Mesenchymal stem cell (in vitro differentiated cells and primary cell): ENCODE results near the gene MALRD1.
A peak's percentile ranks its signal among the peaks of the same experiment; 100 is the strongest.

Experiments used
- DNase-seq: peaks from one replicate; pipeline ENCODE4 v3.0.0-alpha.2; 2013
- H2AFZ ChIP-seq: one replicate; pipeline ENCODE4 v1.6.1; 2013; ENCODE audit warnings: low read depth, mild to moderate bottlenecking, control low read depth, inconsistent platforms, low read length, moderate library complexity
- H2AK5ac ChIP-seq: 2 replicates; pipeline ENCODE4 v1.6.1; 2013; ENCODE audit warnings: low read length, moderate library complexity, mild to moderate bottlenecking, inconsistent platforms; ENCODE audit not compliant: severe bottlenecking
- H2BK120ac ChIP-seq: one replicate; pipeline ENCODE4 v1.6.1; 2013; ENCODE audit warnings: low read depth, mild to moderate bottlenecking, inconsistent platforms, low read length, moderate library complexity
- H2BK12ac ChIP-seq, 2 experiments: one replicate each; pipeline ENCODE4 v1.6.1; 2013; ENCODE audit warnings: inconsistent platforms in 2 of 2, low read length in 2 of 2, mild to moderate bottlenecking in 2 of 2, moderate library complexity in 2 of 2, control low read depth in 1 of 2
- H2BK15ac ChIP-seq: one replicate; pipeline ENCODE4 v1.6.1; 2013; ENCODE audit warnings: mild to moderate bottlenecking, low read depth, inconsistent platforms; ENCODE audit not compliant: poor library complexity, severe bottlenecking
- H2BK5ac ChIP-seq: 2 replicates; pipeline ENCODE4 v1.6.1; 2013; ENCODE audit warnings: low read depth, mild to moderate bottlenecking, low read length, control low read depth, inconsistent platforms; ENCODE audit not compliant: poor library complexity, severe bottlenecking
- H3K14ac ChIP-seq, 2 experiments: one replicate each; pipeline ENCODE4 v1.6.1; 2013; ENCODE audit warnings: inconsistent platforms in 2 of 2, low read length in 2 of 2, control low read depth in 1 of 2, mild to moderate bottlenecking in 1 of 2, moderate library complexity in 1 of 2
- H3K18ac ChIP-seq, 2 experiments: one replicate each; pipeline ENCODE4 v1.6.1; 2013; ENCODE audit warnings: inconsistent platforms in 2 of 2, low read length in 2 of 2, control low read depth in 1 of 2, low read depth in 1 of 2, mild to moderate bottlenecking in 1 of 2
- H3K23ac ChIP-seq, 2 experiments: one replicate each; pipeline ENCODE4 v1.6.1; 2013; ENCODE audit warnings: inconsistent platforms in 2 of 2, low read length in 2 of 2, mild to moderate bottlenecking in 2 of 2, moderate library complexity in 2 of 2, control low read depth in 1 of 2
- H3K27ac ChIP-seq: 2 replicates; pipeline ENCODE4 v1.5.1; 2013; ENCODE audit warnings: mild to moderate bottlenecking, moderate library complexity, low read length, control low read depth, inconsistent platforms; ENCODE audit not compliant: poor library complexity, severe bottlenecking
- H3K27me3 ChIP-seq, 2 experiments: 2 replicates each; pipeline versions ENCODE4 v1.6.1 to v1.7.0; 2013; ENCODE audit warnings: low read length in 2 of 2, mild to moderate bottlenecking in 2 of 2, moderate library complexity in 2 of 2, control low read depth in 1 of 2, inconsistent platforms in 1 of 2; ENCODE audit not compliant: control insufficient read depth in 1 of 2, insufficient read depth in 1 of 2
- H3K36me3 ChIP-seq, 2 experiments: 2 replicates each; pipeline versions ENCODE4 v1.6.1 to v1.7.0; 2013; ENCODE audit warnings: low read length in 2 of 2, control low read depth in 1 of 2, inconsistent platforms in 1 of 2, low read depth in 1 of 2, mild to moderate bottlenecking in 1 of 2; ENCODE audit not compliant: insufficient read depth in 2 of 2, control insufficient read depth in 1 of 2
- H3K4ac ChIP-seq, 2 experiments: one replicate each; pipeline ENCODE4 v1.6.1; 2013; ENCODE audit warnings: inconsistent platforms in 2 of 2, low read length in 2 of 2, mild to moderate bottlenecking in 2 of 2, moderate library complexity in 2 of 2, control low read depth in 1 of 2, low read depth in 1 of 2
- H3K4me1 ChIP-seq: 2 replicates; pipeline ENCODE4 v1.6.1; 2013; ENCODE audit warnings: low read depth, low read length, control low read depth; ENCODE audit not compliant: control insufficient read depth, insufficient read depth
- H3K4me2 ChIP-seq: 2 replicates; pipeline ENCODE4 v1.6.1; 2013; ENCODE audit warnings: low read length, mild to moderate bottlenecking, inconsistent platforms; ENCODE audit not compliant: poor library complexity, severe bottlenecking
- H3K4me3 ChIP-seq, 2 experiments: 2 replicates each; pipeline versions ENCODE4 v1.5.1 to v1.7.0; 2013; ENCODE audit warnings: low read length in 2 of 2, mild to moderate bottlenecking in 2 of 2, control low read depth in 1 of 2, low read depth in 1 of 2; ENCODE audit not compliant: insufficient read depth in 1 of 2
- H3K79me1 ChIP-seq: replicated peaks from 2 replicates; pipeline ENCODE4 v1.6.1; 2013; ENCODE audit warnings: mild to moderate bottlenecking, control low read depth, low read length, inconsistent platforms; ENCODE audit not compliant: poor library complexity, severe bottlenecking
- H3K9ac ChIP-seq: 2 replicates; pipeline ENCODE4 v1.7.0; 2013; ENCODE audit warnings: mild to moderate bottlenecking, low read length, moderate library complexity
- H3K9me3 ChIP-seq: 2 replicates; pipeline ENCODE4 v1.7.0; 2013; ENCODE audit warnings: mild to moderate bottlenecking, low read length; ENCODE audit not compliant: control insufficient read depth
- H4K8ac ChIP-seq: one replicate; pipeline ENCODE4 v1.6.1; 2013; ENCODE audit warnings: inconsistent platforms, mild to moderate bottlenecking, low read length, moderate library complexity
- H4K91ac ChIP-seq: one replicate; pipeline ENCODE4 v1.6.1; 2013; ENCODE audit warnings: mild to moderate bottlenecking, low read length, inconsistent platforms
- WGBS: methylation state at CpG from one replicate; pipeline ENCODE4 v1.1.7; 2013; ENCODE audit warnings: mixed read lengths; 5-methylcytosine and 5-hydroxymethylcytosine counted together

Gene MALRD1

GRCh38 chr10:19556666-19557065 is 508.1 kb downstream of the MALRD1 start:
- 100% methylated on average over 1 of the region's 2 CpGs for WGBS
- H3K36me3 ChIP-seq: no peaks in the 10 kb centered on the region
- H3K4ac ChIP-seq: no peak overlapping the region
- H3K9ac ChIP-seq: no peak overlapping the region
- no peaks in the 10 kb centered on the region for H3K79me1 ChIP-seq
- H2AK5ac ChIP-seq: no peak overlapping the region
- H2BK5ac ChIP-seq: no peak overlapping the region
- H3K4me3 ChIP-seq: no peak overlapping the region
- no peak overlapping the region for H3K14ac ChIP-seq
- no peaks in the 10 kb centered on the region for H3K4me1 ChIP-seq
- H2BK12ac ChIP-seq: no peak overlapping the region
- no peak overlapping the region for H2BK120ac ChIP-seq
- no peak overlapping the region for H3K4me2 ChIP-seq
- H3K9me3 ChIP-seq: no peaks in the 10 kb centered on the region
- no peak overlapping the region for H3K23ac ChIP-seq
- no peak overlapping the region for H2AFZ ChIP-seq
- H3K27me3 ChIP-seq: no peaks in the 10 kb centered on the region
- no peak overlapping the region for H4K8ac ChIP-seq
- H4K91ac ChIP-seq: no peak overlapping the region
- no peak overlapping the region for H3K18ac ChIP-seq
- no peak overlapping the region for H3K27ac ChIP-seq
- DNase-seq: no peak
- H2BK15ac ChIP-seq: no peak overlapping the region

- no peak overlapping the region for H3K9ac ChIP-seq
- H2BK12ac ChIP-seq: no peak overlapping the region
- H2BK120ac ChIP-seq: no peak overlapping the region
- 100% methylated on average over 1 of the region's 1 CpG for WGBS
- no peaks in the 10 kb centered on the region for H3K9me3 ChIP-seq
- no peak overlapping the region for H3K4me3 ChIP-seq
- H3K4ac ChIP-seq: no peak overlapping the region
- H3K23ac ChIP-seq: no peak overlapping the region
- H3K27ac ChIP-seq: no peak overlapping the region
- H2AFZ ChIP-seq: no peak overlapping the region
- H3K4me1 ChIP-seq: no peaks in the 10 kb centered on the region
- H3K4me2 ChIP-seq: no peak overlapping the region
- DNase-seq: no peak
- H3K14ac ChIP-seq: no peak overlapping the region
- H2BK15ac ChIP-seq: no peak overlapping the region
- H4K91ac ChIP-seq: no peak overlapping the region
- no peak overlapping the region for H3K18ac ChIP-seq
- H2BK5ac ChIP-seq: no peak overlapping the region
- no peak overlapping the region for H4K8ac ChIP-seq
- no peaks in the 10 kb centered on the region for H3K79me1 ChIP-seq
- no peak overlapping the region for H2AK5ac ChIP-seq
- H3K27me3 ChIP-seq: no peaks in the 10 kb centered on the region
- H3K36me3 ChIP-seq: no peaks in the 10 kb centered on the region
These were observed 512.6 kb downstream of the MALRD1 start for GRCh38 chr10:19561181-19561580.

- no peak overlapping the region for H3K4me3 ChIP-seq
- no peaks in the 10 kb centered on the region for H3K36me3 ChIP-seq
- no peak overlapping the region for H3K14ac ChIP-seq
- no peak overlapping the region for H2AK5ac ChIP-seq
- no peak overlapping the region for H4K91ac ChIP-seq
- no peaks in the 10 kb centered on the region for H3K4me1 ChIP-seq
- no peaks in the 10 kb centered on the region for H3K79me1 ChIP-seq
- no peaks in the 10 kb centered on the region for H3K9me3 ChIP-seq
- no peak overlapping the region for H4K8ac ChIP-seq
- peak overlapping the region in 1 of 2 experiments; percentile 62 for H3K18ac ChIP-seq
- no peak overlapping the region for H2AFZ ChIP-seq
- H3K4me2 ChIP-seq: no peak overlapping the region
- no peak overlapping the region for H3K23ac ChIP-seq
- H3K27ac ChIP-seq: no peak overlapping the region
- no peak overlapping the region for H3K4ac ChIP-seq
- H3K27me3 ChIP-seq: no peaks in the 10 kb centered on the region
- H2BK15ac ChIP-seq: no peak overlapping the region
- H2BK12ac ChIP-seq: no peak overlapping the region
- 96% methylated on average over 4 of the region's 4 CpGs for WGBS
- H2BK120ac ChIP-seq: no peak overlapping the region
- no peak overlapping the region for H2BK5ac ChIP-seq
- no peak for DNase-seq
- H3K9ac ChIP-seq: no peak overlapping the region
These were observed 515.0 kb downstream of the MALRD1 start for GRCh38 chr10:19563388-19564141.

- Histone ChIP-seq H2BK120ac (no peak overlapping the region), H3K23ac (no peak overlapping the region), H3K9me3 (no peaks in the 10 kb centered on the region), H3K4me3 (no peak overlapping the region), H3K4me1 (peaks cover 1% of the 10 kb centered on the region), H3K79me1 (no peaks in the 10 kb centered on the region), H3K4ac (no peak overlapping the region), H2BK15ac (no peak overlapping the region), H2AK5ac (no peak overlapping the region), H3K9ac (no peak overlapping the region), H4K91ac (no peak overlapping the region), H4K8ac (no peak overlapping the region), H3K27ac (no peak overlapping the region), H2BK12ac (no peak overlapping the region), H2BK5ac (no peak overlapping the region), H3K18ac (no peak overlapping the region), H2AFZ (no peak overlapping the region), H3K4me2 (no peak overlapping the region), H3K27me3 (no peaks in the 10 kb centered on the region), H3K36me3 (no peaks in the 10 kb centered on the region), H3K14ac (no peak overlapping the region)
- 54% methylated on average over 3 of the region's 3 CpGs for WGBS
- no peak for DNase-seq
These were observed 521.5 kb downstream of the MALRD1 start for GRCh38 chr10:19570120-19570519.
